Measurements from ENCODE around the gene SRF.

DNA sequence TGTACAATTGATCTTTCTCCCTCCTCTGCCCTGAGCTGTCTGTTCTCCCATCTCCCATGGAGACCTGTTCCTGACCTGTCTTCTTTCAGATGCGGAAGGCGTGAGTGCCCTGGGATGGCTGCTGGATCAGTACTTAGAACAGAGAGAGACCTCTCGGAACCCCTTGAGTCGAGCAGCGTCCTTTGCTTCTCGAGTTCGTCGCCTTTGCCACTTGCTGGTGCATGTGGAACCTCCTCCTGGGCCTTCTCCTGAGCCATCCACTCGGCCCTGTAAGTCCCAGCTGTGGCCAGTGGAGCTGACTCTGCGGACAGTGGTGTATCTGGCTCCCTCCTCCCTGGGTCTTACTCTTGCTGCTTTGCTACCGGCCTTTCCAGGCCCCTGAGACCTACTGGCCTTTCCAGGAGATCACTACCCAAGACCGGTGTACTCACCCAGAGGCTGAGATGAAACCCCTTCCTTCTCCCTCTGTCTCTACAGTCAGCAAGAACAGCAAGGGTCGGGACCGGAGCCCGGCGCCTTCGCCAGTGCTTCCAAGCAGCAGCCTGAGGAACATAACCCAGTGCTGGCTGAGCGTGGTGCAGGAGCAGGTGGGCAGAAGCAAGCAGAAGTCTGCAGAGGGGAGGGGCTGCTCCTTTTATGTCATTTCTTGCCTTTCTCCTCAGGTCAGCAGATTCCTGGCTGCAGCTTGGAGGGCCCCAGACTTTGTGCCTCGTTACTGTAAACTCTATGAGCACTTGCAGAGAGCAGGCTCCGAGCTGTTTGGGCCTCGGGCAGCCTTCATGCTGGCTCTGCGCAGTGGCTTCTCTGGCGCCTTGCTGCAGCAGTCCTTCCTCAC lies 33.4 kb downstream of the SRF start:
- no peak for TF ChIP-seq NR3C1 (CRISPR knock-in tag; conservative IDR thresholded peaks at IDR 0.05; ENCODE audit: low read depth)
- no peak for TF ChIP-seq ATF2 (CRISPR knock-in tag; IDR thresholded peaks at IDR 0.05; ENCODE audit: borderline replicate concordance, low read depth)
- TF ChIP-seq, protein P1, sequence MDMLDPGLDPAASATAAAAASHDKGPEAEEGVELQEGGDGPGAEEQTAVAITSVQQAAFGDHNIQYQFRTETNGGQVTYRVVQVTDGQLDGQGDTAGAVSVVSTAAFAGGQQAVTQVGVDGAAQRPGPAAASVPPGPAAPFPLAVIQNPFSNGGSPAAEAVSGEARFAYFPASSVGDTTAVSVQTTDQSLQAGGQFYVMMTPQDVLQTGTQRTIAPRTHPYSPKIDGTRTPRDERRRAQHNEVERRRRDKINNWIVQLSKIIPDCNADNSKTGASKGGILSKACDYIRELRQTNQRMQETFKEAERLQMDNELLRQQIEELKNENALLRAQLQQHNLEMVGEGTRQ (CRISPR knock-in tag; IDR thresholded peaks at IDR 0.05), result no peak
- TF ChIP-seq, protein P2, sequence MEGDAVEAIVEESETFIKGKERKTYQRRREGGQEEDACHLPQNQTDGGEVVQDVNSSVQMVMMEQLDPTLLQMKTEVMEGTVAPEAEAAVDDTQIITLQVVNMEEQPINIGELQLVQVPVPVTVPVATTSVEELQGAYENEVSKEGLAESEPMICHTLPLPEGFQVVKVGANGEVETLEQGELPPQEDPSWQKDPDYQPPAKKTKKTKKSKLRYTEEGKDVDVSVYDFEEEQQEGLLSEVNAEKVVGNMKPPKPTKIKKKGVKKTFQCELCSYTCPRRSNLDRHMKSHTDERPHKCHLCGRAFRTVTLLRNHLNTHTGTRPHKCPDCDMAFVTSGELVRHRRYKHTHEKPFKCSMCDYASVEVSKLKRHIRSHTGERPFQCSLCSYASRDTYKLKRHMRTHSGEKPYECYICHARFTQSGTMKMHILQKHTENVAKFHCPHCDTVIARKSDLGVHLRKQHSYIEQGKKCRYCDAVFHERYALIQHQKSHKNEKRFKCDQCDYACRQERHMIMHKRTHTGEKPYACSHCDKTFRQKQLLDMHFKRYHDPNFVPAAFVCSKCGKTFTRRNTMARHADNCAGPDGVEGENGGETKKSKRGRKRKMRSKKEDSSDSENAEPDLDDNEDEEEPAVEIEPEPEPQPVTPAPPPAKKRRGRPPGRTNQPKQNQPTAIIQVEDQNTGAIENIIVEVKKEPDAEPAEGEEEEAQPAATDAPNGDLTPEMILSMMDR (IDR thresholded peaks at IDR 0.05), result no peak
- TF ChIP-seq, protein P3, sequence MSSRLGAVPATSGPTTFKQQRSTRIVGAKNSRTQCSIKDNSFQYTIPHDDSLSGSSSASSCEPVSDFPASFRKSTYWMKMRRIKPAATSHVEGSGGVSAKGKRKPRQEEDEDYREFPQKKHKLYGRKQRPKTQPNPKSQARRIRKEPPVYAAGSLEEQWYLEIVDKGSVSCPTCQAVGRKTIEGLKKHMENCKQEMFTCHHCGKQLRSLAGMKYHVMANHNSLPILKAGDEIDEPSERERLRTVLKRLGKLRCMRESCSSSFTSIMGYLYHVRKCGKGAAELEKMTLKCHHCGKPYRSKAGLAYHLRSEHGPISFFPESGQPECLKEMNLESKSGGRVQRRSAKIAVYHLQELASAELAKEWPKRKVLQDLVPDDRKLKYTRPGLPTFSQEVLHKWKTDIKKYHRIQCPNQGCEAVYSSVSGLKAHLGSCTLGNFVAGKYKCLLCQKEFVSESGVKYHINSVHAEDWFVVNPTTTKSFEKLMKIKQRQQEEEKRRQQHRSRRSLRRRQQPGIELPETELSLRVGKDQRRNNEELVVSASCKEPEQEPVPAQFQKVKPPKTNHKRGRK (CRISPR knock-in tag; IDR thresholded peaks at IDR 0.05; ENCODE audit: borderline replicate concordance), result no peak

All from WTC11 (cell line).